ENCODE results near the gene BPIFB2. TPM values are rescaled to one million over a fixed set of nuclear protein-coding genes. Genes with fewer than 3 reads are reported as not detected.

The BPIFB2 gene
- total RNA-seq, 1 experiment from 2014 or later: not detected

DNA sequence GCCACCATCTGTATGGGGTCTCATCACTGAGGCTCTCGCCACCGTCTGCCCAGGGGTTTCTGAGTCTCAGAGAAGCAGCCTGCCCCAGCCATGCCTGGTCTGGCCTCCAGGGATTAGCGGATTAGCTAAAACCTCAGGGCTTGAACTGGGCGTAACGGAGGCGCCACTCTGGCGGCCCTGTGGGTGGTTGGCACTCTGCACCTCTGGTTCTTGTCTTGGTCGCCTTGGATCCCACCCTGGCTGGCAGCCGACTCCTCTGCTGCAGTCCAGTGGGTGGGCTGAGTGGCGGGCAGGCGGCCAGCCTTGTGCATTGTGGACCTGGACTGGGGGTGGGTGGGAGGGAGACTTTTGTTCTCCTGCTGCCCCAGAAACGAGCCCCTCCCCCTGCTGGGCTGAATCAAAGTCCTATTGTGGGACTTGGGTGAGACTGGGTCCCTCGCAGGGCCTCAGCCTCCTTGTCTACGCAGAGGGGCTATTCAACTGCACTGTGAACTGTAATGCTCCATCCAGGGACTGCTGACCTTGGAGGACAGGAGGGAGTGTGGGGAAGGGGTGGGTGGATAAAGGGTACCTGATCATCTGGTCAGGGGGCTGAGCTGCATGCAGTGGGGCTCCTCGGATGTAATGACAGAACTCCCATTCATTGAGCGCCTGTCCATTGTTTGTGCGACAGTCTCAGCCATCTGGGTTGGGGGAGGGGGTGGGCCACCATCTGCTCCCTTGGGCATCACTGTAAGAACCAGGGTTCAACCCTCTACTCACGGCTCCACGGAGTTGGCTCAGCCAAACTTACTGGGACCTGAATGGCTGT lies 27.2 kb upstream of the BPIFB2 start:
- in situ Hi-C loops (cut with HindIII; ENCODE audit: low pct_unique_long_range_greater_than_20kb, low sequenced_read_pairs): no loop called here
- DNase-seq (ENCODE audit: low read depth, low spot score): no peak

GRCh38 chr20:32980990-32981389 lies 26.5 kb upstream of the BPIFB2 start:
- no peak for DNase-seq (ENCODE audit: low read depth, low spot score)
- in situ Hi-C loops (cut with HindIII; ENCODE audit: low pct_unique_long_range_greater_than_20kb, low sequenced_read_pairs): no loop called here

- DNase-seq (ENCODE audit: low read depth, low spot score): peak; percentile 17
- in situ Hi-C loops (cut with HindIII; ENCODE audit: low pct_unique_long_range_greater_than_20kb, low sequenced_read_pairs): no loop called here
Measured at GRCh38 chr20:32982617-32983458, 24.7 kb upstream of the BPIFB2 start.

- in situ Hi-C loops (cut with HindIII; ENCODE audit: low pct_unique_long_range_greater_than_20kb, low sequenced_read_pairs): no loop called here
- no peak for DNase-seq (ENCODE audit: low read depth, low spot score)
Measured at GRCh38 chr20:32983459-32984112, 23.9 kb upstream of the BPIFB2 start.

GRCh38 chr20:32984196-32984595 lies 23.3 kb upstream of the BPIFB2 start:
- peak; percentile 49 for DNase-seq (ENCODE audit: low read depth, low spot score)
- in situ Hi-C loops (cut with HindIII; ENCODE audit: low pct_unique_long_range_greater_than_20kb, low sequenced_read_pairs): no loop called here

DNA sequence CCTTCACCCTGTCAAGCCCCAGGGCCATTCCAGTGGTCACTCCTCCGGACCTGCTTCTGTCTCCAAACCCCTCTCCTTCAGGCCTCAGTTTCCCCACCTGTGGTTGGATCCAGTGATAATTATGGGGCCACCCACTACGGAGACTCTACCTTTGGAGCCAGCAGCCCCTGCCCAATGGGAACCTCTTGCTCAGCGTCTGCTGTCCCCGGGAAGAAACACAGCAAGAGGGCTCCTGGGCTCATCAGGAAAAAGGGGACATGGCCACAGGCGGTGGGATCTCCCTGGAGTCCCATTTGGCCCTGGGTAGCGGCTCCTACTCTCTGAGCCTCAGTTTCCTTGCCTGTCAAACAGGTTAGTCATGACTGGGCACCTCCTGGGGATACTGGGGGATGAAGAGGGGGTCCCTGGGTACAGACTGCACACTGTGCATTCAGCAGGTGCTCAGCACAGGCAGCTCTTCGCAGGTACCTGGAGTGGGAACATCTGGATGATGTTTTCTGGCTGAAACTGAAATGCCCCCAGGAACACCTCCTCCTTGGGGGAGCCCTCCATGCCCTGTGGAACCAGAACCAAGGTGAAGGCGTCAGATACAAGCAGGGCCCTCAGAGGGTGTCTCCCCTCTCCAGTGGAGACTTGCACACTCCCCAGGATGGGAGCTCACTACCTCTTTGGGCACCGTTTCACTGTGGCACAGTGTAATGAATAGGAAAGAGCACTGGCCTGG lies 22.7 kb upstream of the BPIFB2 start:
- no peak for DNase-seq (ENCODE audit: low read depth, low spot score)
- in situ Hi-C loops (cut with HindIII; ENCODE audit: low pct_unique_long_range_greater_than_20kb, low sequenced_read_pairs): no loop called here

- no peak for DNase-seq (ENCODE audit: low read depth, low spot score)
- in situ Hi-C loops (cut with HindIII; ENCODE audit: low pct_unique_long_range_greater_than_20kb, low sequenced_read_pairs): no loop called here
Measured at GRCh38 chr20:32985596-32985995, 21.9 kb upstream of the BPIFB2 start.

- in situ Hi-C loops (cut with HindIII; ENCODE audit: low pct_unique_long_range_greater_than_20kb, low sequenced_read_pairs): no loop called here
- no peak for DNase-seq (ENCODE audit: low read depth, low spot score)
Measured at GRCh38 chr20:32986331-32986966, 21.1 kb upstream of the BPIFB2 start.

GRCh38 chr20:32987044-32987825 lies 20.3 kb upstream of the BPIFB2 start:
- in situ Hi-C loops (cut with HindIII; ENCODE audit: low pct_unique_long_range_greater_than_20kb, low sequenced_read_pairs): no loop called here
- no peak for DNase-seq (ENCODE audit: low read depth, low spot score)

- in situ Hi-C loops (cut with HindIII; ENCODE audit: low pct_unique_long_range_greater_than_20kb, low sequenced_read_pairs): no loop called here
- DNase-seq (ENCODE audit: low read depth, low spot score): peak; percentile 36
Measured at GRCh38 chr20:32988008-32988407, 19.5 kb upstream of the BPIFB2 start.

DNA sequence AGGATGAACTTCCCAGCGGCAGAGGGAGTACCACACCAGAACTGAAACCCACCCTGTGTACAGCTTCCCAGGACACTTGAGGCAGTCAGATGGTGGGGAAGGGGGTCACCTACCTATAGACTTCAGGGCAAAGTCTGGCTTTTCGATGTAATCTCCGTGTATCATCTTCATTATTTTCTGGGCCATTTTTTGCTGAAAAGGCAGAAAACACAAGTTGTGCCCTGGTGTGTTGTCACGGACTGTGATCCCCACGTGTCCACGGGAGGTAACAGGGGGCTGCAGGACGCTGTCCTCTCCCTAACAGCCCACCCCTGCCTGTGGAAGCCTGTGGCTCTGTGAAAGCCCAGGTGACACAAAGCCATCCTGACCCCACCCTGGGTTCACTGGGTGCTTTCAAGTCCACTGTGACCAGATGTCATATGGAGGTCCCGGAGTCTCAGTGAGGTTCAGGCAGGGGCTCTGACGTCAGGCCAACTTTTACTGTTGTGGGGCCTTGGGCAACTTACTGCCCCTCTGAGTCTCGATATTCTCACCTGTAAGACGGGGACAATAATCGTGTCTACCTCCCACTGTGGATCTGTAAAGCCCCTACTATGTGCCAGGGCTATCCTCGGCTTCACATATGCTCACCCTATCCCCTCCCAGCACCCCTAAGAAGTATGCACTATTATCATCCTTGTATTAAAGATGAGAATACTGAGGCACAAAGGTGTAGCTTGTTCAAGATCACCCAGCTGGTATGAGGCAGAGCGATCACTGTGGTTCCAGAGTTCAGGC lies 17.8 kb upstream of the BPIFB2 start:
- in situ Hi-C loops (cut with HindIII; ENCODE audit: low pct_unique_long_range_greater_than_20kb, low sequenced_read_pairs): no loop called here
- DNase-seq (ENCODE audit: low read depth, low spot score): no peak

DNA sequence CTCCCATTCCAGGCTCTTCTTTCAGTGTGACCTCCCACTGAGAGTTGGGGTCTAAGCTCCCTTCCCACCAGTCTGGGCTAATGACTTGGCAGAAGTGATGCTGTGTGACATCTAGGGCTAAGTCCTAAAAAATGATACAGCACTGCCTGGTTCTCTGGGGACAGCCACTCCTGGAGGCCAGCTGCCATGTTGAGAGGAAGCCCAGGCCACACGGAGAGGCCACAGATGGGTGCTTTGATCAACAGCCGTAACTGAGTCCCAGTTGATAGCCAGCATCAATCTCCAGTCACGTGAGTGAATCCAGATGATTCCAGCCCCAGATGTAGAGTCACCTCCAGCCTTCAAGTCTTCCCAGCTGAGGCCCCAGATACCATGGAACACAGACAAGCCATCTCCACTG lies 17.1 kb upstream of the BPIFB2 start:
- in situ Hi-C loops (cut with HindIII; ENCODE audit: low pct_unique_long_range_greater_than_20kb, low sequenced_read_pairs): no loop called here
- DNase-seq (ENCODE audit: low read depth, low spot score): no peak

- no peak for DNase-seq (ENCODE audit: low read depth, low spot score)
- in situ Hi-C loops (cut with HindIII; ENCODE audit: low pct_unique_long_range_greater_than_20kb, low sequenced_read_pairs): no loop called here
Measured at GRCh38 chr20:32991383-32991782, 16.1 kb upstream of the BPIFB2 start.

GRCh38 chr20:32991792-32992641 lies 15.5 kb upstream of the BPIFB2 start:
- in situ Hi-C loops (cut with HindIII; ENCODE audit: low pct_unique_long_range_greater_than_20kb, low sequenced_read_pairs): no loop called here
- no peak for DNase-seq (ENCODE audit: low read depth, low spot score)

DNA sequence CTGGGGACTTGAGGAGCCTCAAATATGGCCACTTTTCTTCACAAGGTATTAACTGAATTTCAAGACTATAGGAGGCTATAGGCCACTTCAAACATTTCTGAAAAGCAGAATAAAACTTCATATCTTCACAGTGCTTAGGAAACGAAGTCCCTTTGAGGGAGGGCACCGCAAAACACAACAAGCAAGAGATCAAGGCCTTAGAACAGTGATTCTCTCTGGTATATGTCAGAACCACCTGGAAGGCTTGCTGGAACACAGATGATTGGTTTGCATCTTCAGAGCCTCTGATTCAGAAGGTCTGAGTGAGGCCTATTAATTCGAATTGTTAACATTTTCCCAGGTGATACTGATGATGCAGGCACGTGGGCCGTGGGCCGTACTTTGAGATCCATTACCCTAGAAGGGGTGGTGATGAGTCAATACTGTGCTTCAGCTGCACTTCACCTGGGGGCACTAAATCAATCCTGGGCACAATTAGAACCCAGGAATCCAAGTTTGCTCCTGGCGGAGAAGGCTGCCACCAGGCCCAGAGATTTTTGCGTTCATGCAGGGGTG lies 13.9 kb upstream of the BPIFB2 start:
- no peak for DNase-seq (ENCODE audit: low read depth, low spot score)
- in situ Hi-C loops (cut with HindIII; ENCODE audit: low pct_unique_long_range_greater_than_20kb, low sequenced_read_pairs): no loop called here
